IMR-90 (cell line): Measurements from ENCODE around the gene RNF182. TPM values are rescaled to one million over a fixed set of nuclear protein-coding genes. Genes with fewer than 3 reads are reported as not detected.

Experiments used
- ATAC-seq: fragments of 200-7000 bp; cut with Tn5 transposase; 2 replicates; pipeline ENCODE4 v1.9.1; 2020; ENCODE audit warnings: low read depth, mild to moderate bottlenecking, moderate library complexity
- BruUV-seq: library from RNA; stranded (reverse); fragments of 400-500 nt; replicated peaks from 2 replicates; lab custom pipeline; 2021; lab: Mats Ljungman, UMichigan
- CTCF ChIA-PET: fragments of 300-600 bp; formaldehyde crosslinking; extraction: SDS; loops from one replicate; lab custom pipeline; 2021; ENCODE audit warnings: antibody characterized with exemption; lab: Yijun Ruan, JAX
- POLR2A ChIA-PET: fragments of 300-600 bp; sonication (Branson Sonifier 250); formaldehyde crosslinking; loops from one replicate; lab custom pipeline; 2022; ENCODE audit warnings: antibody characterized with exemption; ENCODE audit not compliant: unreplicated experiment; lab: Charles Lee
- DNase-seq: peaks from one replicate; pipeline ENCODE4 v3.0.0; 2013
- H2AFZ ChIP-seq: replicated peaks from 2 replicates; pipeline ENCODE3; 2013; ENCODE audit warnings: low read length, mild to moderate bottlenecking; ENCODE audit not compliant: poor library complexity
- H2AK5ac ChIP-seq: 2 replicates; pipeline ENCODE4 v1.6.1; 2013; ENCODE audit warnings: low read depth, low read length, inconsistent platforms
- H2AK9ac ChIP-seq: replicated peaks from 2 replicates; pipeline ENCODE3; 2013; ENCODE audit warnings: mild to moderate bottlenecking, low read depth, low read length, moderate library complexity; ENCODE audit not compliant: poor library complexity
- H2BK120ac ChIP-seq: 2 replicates; pipeline ENCODE4 v1.6.1; 2013; ENCODE audit warnings: low read depth, low read length, inconsistent platforms
- H2BK15ac ChIP-seq: 3 replicates; pipeline ENCODE4 v1.6.1; 2013; ENCODE audit warnings: low read depth, low read length, inconsistent platforms
- H2BK20ac ChIP-seq: 2 replicates; pipeline ENCODE4 v1.6.1; 2013; ENCODE audit warnings: low read depth, mild to moderate bottlenecking, inconsistent platforms, low read length, moderate library complexity
- H2BK5ac ChIP-seq: 2 replicates; pipeline ENCODE4 v1.6.1; 2013; ENCODE audit warnings: mild to moderate bottlenecking, low read depth, low read length, inconsistent platforms; ENCODE audit not compliant: poor library complexity, severe bottlenecking
- H3K14ac ChIP-seq: replicated peaks from 2 replicates; pipeline ENCODE4 v1.6.1; 2013; ENCODE audit warnings: low read depth, low read length, inconsistent platforms
- H3K18ac ChIP-seq: 2 replicates; pipeline ENCODE4 v1.6.1; 2013; ENCODE audit warnings: low read depth, low read length, control low read depth
- H3K23ac ChIP-seq: 2 replicates; pipeline ENCODE4 v1.6.1; 2013; ENCODE audit warnings: low read depth, low read length, inconsistent platforms
- H3K27ac ChIP-seq: 2 replicates; pipeline ENCODE4 v1.5.1; 2013; ENCODE audit warnings: mild to moderate bottlenecking, control low read depth, low read length; ENCODE audit not compliant: insufficient read depth
- H3K27me3 ChIP-seq: 2 replicates; pipeline ENCODE4 v1.6.1; 2013; ENCODE audit warnings: low read length; ENCODE audit not compliant: control insufficient read depth, insufficient read depth
- H3K36me3 ChIP-seq: 2 replicates; pipeline ENCODE4 v1.6.1; 2013; ENCODE audit warnings: low read length, mixed read lengths; ENCODE audit not compliant: control insufficient read depth, insufficient read depth
- H3K4ac ChIP-seq: 2 replicates; pipeline ENCODE4 v1.6.1; 2013; ENCODE audit warnings: low read depth, low read length, inconsistent platforms
- H3K4me1 ChIP-seq: 2 replicates; pipeline ENCODE4 v1.6.1; 2013; ENCODE audit warnings: low read length, mixed read lengths; ENCODE audit not compliant: control insufficient read depth, insufficient read depth
- H3K4me2 ChIP-seq: 2 replicates; pipeline ENCODE4 v1.6.1; 2013; ENCODE audit warnings: low read depth, mild to moderate bottlenecking, control low read depth, low read length, moderate library complexity
- H3K4me3 ChIP-seq: 2 replicates; pipeline ENCODE4 v1.5.1; 2013; ENCODE audit warnings: low read depth, mild to moderate bottlenecking, control low read depth, low read length, moderate library complexity; ENCODE audit not compliant: insufficient read depth
- H3K56ac ChIP-seq: 2 replicates; pipeline ENCODE4 v1.6.1; 2013; ENCODE audit warnings: low read length, inconsistent platforms; ENCODE audit not compliant: insufficient read depth; ENCODE audit errors: extremely low read depth
- H3K79me1 ChIP-seq, 2 experiments: 2 replicates each; pipeline ENCODE4 v1.6.1; 2013; ENCODE audit warnings: low read length in 2 of 2, inconsistent platforms in 1 of 2, low read depth in 1 of 2
- H3K9ac ChIP-seq: 2 replicates; pipeline ENCODE4 v1.6.1; 2013; ENCODE audit warnings: low read depth, low read length, control low read depth
- H3K9me1 ChIP-seq: 2 replicates; pipeline ENCODE4 v1.6.1; 2013; ENCODE audit warnings: low read length, inconsistent platforms; ENCODE audit not compliant: insufficient read depth
- H3K9me3 ChIP-seq: 2 replicates; pipeline ENCODE4 v1.6.1; 2013; ENCODE audit warnings: low read length; ENCODE audit not compliant: control insufficient read depth, insufficient read depth
- H4K20me1 ChIP-seq: 2 replicates; pipeline ENCODE4 v1.6.1; 2013; ENCODE audit warnings: low read length, inconsistent platforms; ENCODE audit not compliant: insufficient read depth
- H4K5ac ChIP-seq: 2 replicates; pipeline ENCODE4 v1.6.1; 2013; ENCODE audit warnings: mild to moderate bottlenecking, low read depth, low read length, control low read depth
- H4K8ac ChIP-seq, 2 experiments: 2 replicates each; pipeline ENCODE4 v1.6.1; 2013; ENCODE audit warnings: low read depth in 2 of 2, low read length in 2 of 2, control low read depth in 1 of 2, inconsistent platforms in 1 of 2
- H4K91ac ChIP-seq: 2 replicates; pipeline ENCODE4 v1.6.1; 2013; ENCODE audit warnings: low read depth, low read length, inconsistent platforms; ENCODE audit not compliant: insufficient read depth
- BHLHE40 ChIP-seq: fragments of 150-350 bp; IDR thresholded peaks from 2 replicates; pipeline ENCODE4 v1.6.1; 2016; ENCODE audit warnings: mild to moderate bottlenecking, low read depth, low read length
- CEBPB ChIP-seq: IDR thresholded peaks from 2 replicates; pipeline ENCODE4 v1.6.1; 2012; ENCODE audit warnings: low read depth, low read length, improper control_type of control experiment
- CTCF ChIP-seq: conservative IDR thresholded peaks from 2 replicates; pipeline ENCODE4 v1.5.1; 2012; ENCODE audit warnings: mild to moderate bottlenecking, low read depth, low read length, improper control_type of control experiment
- ELK1 ChIP-seq: fragments of 150-350 bp; IDR thresholded peaks from 2 replicates; pipeline ENCODE4 v1.6.1; 2016; ENCODE audit warnings: low read depth, mild to moderate bottlenecking, low read length, moderate library complexity, borderline replicate concordance
- MXI1 ChIP-seq: IDR thresholded peaks from 2 replicates; pipeline ENCODE4 v1.6.1; 2012; ENCODE audit warnings: low read depth, mild to moderate bottlenecking, low read length, moderate library complexity, borderline replicate concordance
- NFE2L2 ChIP-seq: fragments of 150-350 bp; IDR thresholded peaks from 2 replicates; pipeline ENCODE4 v1.6.1; 2016; ENCODE audit warnings: low read depth, mild to moderate bottlenecking, low read length
- SMC3 ChIP-seq: fragments of 150-350 bp; IDR thresholded peaks from 2 replicates; pipeline ENCODE4 v1.6.1; 2016; ENCODE audit warnings: low read depth, mild to moderate bottlenecking, antibody characterized with exemption, low read length, moderate library complexity
- dilution Hi-C: fragments of 300-500 bp; cut with HindIII; formaldehyde crosslinking; loops from one replicate; pipeline ENCODE4 v1.14.3; 2018; ENCODE audit warnings: low sequenced_read_pairs; ENCODE audit not compliant: unreplicated experiment
- in situ Hi-C: fragments of 300-500 bp; cut with MboI; formaldehyde crosslinking; loops from 3 replicates; pipeline ENCODE4 v1.14.3; 2019; ENCODE audit warnings: low sequenced_read_pairs, inconsistent platforms, mixed read lengths
- intact Hi-C: fragments of 100-400 bp; cut with micrococcal nuclease; formaldehyde crosslinking; loops from 2 replicates; pipeline ENCODE4 v1.10.0; 2022
- polyA plus RNA-seq, 3 experiments: library from polyadenylated mRNA; depleted of rRNA; stranded (reverse); fragments of >200 nt; gene quantifications; 2 replicates each; pipeline ENCODE4 v1.2.3, GENCODE V29; 2012; ENCODE audit warnings: low replicate concordance in 1 of 3
- total RNA-seq: library from RNA; depleted of rRNA; stranded (reverse); fragments of >200 nt; gene quantifications from 2 replicates; pipeline ENCODE4 v1.2.3, GENCODE V29; 2012

RNF182 gene
- total and polyA plus RNA-seq, 2 of the 4 experiments (the other 2 are of a cell fraction), result 4.1 to 9.1 TPM

- H3K56ac ChIP-seq, result no peak overlapping the region
- H3K79me1 ChIP-seq, result no peaks in the 10 kb centered on the region; a peak in 1 of 4 replicates
- H4K8ac ChIP-seq, result no peak overlapping the region
- no peak overlapping the region for H3K14ac ChIP-seq
- H3K4me2 ChIP-seq, result no peak overlapping the region
- H3K4me3 ChIP-seq, result no peak overlapping the region
- H3K9me3 ChIP-seq, result 0 out of 2 replicates have a peak, but pooled peaks cover 3% of the 10 kb centered on the region
- H2AK9ac ChIP-seq, result no peak overlapping the region
- H3K27ac ChIP-seq, result no peak overlapping the region
- no peak for DNase-seq
- no peak overlapping the region for H3K4ac ChIP-seq
- CTCF ChIA-PET, result no interaction called here
- dilution Hi-C loops, result no loop called here
- H3K27me3 ChIP-seq, result no peaks in the 10 kb centered on the region
- no peak for ATAC-seq
- H2BK5ac ChIP-seq, result no peak overlapping the region
- no peak overlapping the region for H4K91ac ChIP-seq
- no TSS peak for BruUV-seq
- POLR2A ChIA-PET, result no interaction called here
- TF ChIP-seq BHLHE40 (no peak), MXI1 (no peak), NFE2L2 (no peak), ELK1 (no peak), CTCF (no peak), SMC3 (no peak), CEBPB (no peak)
- no peak overlapping the region for H2AFZ ChIP-seq
- no peak overlapping the region for H4K5ac ChIP-seq
- no peak overlapping the region for H2BK15ac ChIP-seq
- no peaks in the 10 kb centered on the region for H3K9me1 ChIP-seq
- no peaks in the 10 kb centered on the region for H4K20me1 ChIP-seq
- in situ Hi-C loops, result no loop called here
- no peak overlapping the region for H2AK5ac ChIP-seq
- intact Hi-C loops, result no loop called here
- peaks cover 4% of the 10 kb centered on the region; the same call in 1 of the 2 replicates for H3K4me1 ChIP-seq
- no peaks in the 10 kb centered on the region for H3K36me3 ChIP-seq
- H3K23ac ChIP-seq, result no peak overlapping the region
- no peak overlapping the region for H2BK20ac ChIP-seq
- H3K9ac ChIP-seq, result no peak overlapping the region
- H2BK120ac ChIP-seq, result no peak overlapping the region
- H3K18ac ChIP-seq, result no peak overlapping the region
Observed at GRCh38 chr6:13943943-13944342, 19.2 kb downstream of the RNF182 start.
